ENCODE results near the gene BMX.

The BMX gene

GRCh38 chrX:15501506-15501905 lies 899 bp downstream of the BMX start:
- Histone ChIP-seq H3K27me3 (ENCODE audit: insufficient read depth, low read depth) (no peaks in the 10 kb centered on the region), H3K4me3 (IDR thresholded peaks at IDR 0.05; ENCODE audit: insufficient read depth, low read depth, low read length) (no peak overlapping the region), H2AFZ (ENCODE audit: low read depth) (no peak overlapping the region), H3K79me2 (ENCODE audit: insufficient read depth, low read depth) (no peaks in the 10 kb centered on the region), H3K27ac (no peak overlapping the region), H4K20me1 (ENCODE audit: insufficient read depth) (no peaks in the 10 kb centered on the region), H3K9ac (no peak overlapping the region), H3K36me3 (ENCODE audit: insufficient read depth) (no peaks in the 10 kb centered on the region), H3K4me1 (ENCODE audit: low read depth, poor library complexity, severe bottlenecking) (no peaks in the 10 kb centered on the region), H3K4me2 (no peak overlapping the region)
- TF ChIP-seq, protein P1, sequence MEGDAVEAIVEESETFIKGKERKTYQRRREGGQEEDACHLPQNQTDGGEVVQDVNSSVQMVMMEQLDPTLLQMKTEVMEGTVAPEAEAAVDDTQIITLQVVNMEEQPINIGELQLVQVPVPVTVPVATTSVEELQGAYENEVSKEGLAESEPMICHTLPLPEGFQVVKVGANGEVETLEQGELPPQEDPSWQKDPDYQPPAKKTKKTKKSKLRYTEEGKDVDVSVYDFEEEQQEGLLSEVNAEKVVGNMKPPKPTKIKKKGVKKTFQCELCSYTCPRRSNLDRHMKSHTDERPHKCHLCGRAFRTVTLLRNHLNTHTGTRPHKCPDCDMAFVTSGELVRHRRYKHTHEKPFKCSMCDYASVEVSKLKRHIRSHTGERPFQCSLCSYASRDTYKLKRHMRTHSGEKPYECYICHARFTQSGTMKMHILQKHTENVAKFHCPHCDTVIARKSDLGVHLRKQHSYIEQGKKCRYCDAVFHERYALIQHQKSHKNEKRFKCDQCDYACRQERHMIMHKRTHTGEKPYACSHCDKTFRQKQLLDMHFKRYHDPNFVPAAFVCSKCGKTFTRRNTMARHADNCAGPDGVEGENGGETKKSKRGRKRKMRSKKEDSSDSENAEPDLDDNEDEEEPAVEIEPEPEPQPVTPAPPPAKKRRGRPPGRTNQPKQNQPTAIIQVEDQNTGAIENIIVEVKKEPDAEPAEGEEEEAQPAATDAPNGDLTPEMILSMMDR (conservative IDR thresholded peaks at IDR 0.05; ENCODE audit: low read depth, low read length) = no peak

DNA sequence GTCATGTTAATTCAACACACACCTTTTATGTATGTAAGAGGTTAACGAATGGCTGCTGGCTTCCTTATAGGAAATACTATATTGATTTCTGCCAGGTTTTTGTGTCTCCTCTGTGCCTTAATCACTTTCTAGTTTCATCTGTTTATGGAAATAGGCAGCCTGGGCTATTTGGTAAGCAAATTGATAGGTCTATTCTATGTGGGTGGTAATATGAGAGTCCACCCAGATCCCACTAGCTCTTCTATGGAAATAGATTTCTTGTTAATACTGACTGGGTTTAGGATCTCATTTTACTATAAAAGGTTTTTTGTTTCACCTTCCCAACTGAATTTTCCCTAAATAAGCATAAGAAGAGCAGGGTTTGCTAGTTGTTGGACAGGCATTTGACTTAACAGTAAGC lies 4.1 kb downstream of the BMX start:
- Histone ChIP-seq H3K27ac (no peak overlapping the region), H3K4me1 (ENCODE audit: low read depth, poor library complexity, severe bottlenecking) (no peaks in the 10 kb centered on the region), H4K20me1 (ENCODE audit: insufficient read depth) (no peaks in the 10 kb centered on the region), H3K4me3 (IDR thresholded peaks at IDR 0.05; ENCODE audit: insufficient read depth, low read depth, low read length) (no peak overlapping the region), H3K4me2 (no peak overlapping the region), H3K27me3 (ENCODE audit: insufficient read depth, low read depth) (no peaks in the 10 kb centered on the region), H2AFZ (ENCODE audit: low read depth) (no peak overlapping the region), H3K79me2 (ENCODE audit: insufficient read depth, low read depth) (no peaks in the 10 kb centered on the region), H3K36me3 (ENCODE audit: insufficient read depth) (no peaks in the 10 kb centered on the region), H3K9ac (no peak overlapping the region)
- TF ChIP-seq, protein P1 (conservative IDR thresholded peaks at IDR 0.05; ENCODE audit: low read depth, low read length) = no peak

DNA sequence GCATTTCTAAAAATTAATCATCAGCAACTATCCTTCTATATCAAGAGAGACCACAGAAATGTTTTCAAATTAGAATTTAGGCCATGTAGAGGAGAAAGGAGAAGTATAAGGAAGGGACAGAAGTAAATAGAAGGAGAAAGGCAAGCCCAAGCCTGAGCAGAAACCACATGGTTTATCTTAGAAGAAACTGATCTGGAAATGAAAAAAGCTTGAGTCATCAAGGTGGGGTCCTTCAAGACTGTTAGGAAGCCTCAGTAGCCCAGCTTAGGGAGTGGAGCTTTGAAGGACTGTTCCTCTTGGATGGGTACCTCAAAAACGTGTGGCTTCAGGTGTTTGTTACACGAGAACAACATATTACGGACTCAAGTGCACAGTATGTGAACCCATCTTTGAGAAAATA lies 4.5 kb downstream of the BMX start:
- H3K4me1 ChIP-seq (ENCODE audit: low read depth, poor library complexity, severe bottlenecking) = no peaks in the 10 kb centered on the region
- no peaks in the 10 kb centered on the region for H3K79me2 ChIP-seq (ENCODE audit: insufficient read depth, low read depth)
- no peaks in the 10 kb centered on the region for H4K20me1 ChIP-seq (ENCODE audit: insufficient read depth)
- H3K4me2 ChIP-seq = no peak overlapping the region
- no peak overlapping the region for H3K9ac ChIP-seq
- TF ChIP-seq, protein P1 (conservative IDR thresholded peaks at IDR 0.05; ENCODE audit: low read depth, low read length) = no peak
- no peak overlapping the region for H2AFZ ChIP-seq (ENCODE audit: low read depth)
- H3K4me3 ChIP-seq (IDR thresholded peaks at IDR 0.05; ENCODE audit: insufficient read depth, low read depth, low read length) = no peak overlapping the region
- no peaks in the 10 kb centered on the region for H3K36me3 ChIP-seq (ENCODE audit: insufficient read depth)
- H3K27ac ChIP-seq = no peak overlapping the region
- H3K27me3 ChIP-seq (ENCODE audit: insufficient read depth, low read depth) = no peaks in the 10 kb centered on the region

DNA sequence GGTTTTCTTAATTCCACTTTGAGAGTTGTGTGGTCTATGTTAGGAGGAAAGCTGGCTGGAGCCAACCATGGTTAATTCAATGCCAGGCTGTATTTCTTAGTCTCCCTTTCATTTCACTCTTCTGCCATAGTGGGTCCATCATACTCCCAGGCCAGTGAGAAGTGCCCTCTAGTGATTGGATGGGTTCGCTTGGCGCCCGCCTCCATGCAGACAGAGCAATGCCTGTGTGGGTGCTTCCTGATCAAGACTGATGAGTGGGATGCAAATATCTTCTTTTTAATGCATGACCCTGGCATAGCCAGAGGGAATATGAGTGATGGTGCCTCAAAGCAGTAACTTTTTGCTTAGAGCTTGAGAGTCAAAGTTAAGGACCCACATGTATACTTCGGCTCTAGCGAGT lies 6.4 kb downstream of the BMX start:
- Histone ChIP-seq H3K9ac (no peak overlapping the region), H3K4me1 (ENCODE audit: low read depth, poor library complexity, severe bottlenecking) (no peaks in the 10 kb centered on the region), H3K4me3 (IDR thresholded peaks at IDR 0.05; ENCODE audit: insufficient read depth, low read depth, low read length) (no peak overlapping the region), H3K79me2 (ENCODE audit: insufficient read depth, low read depth) (no peaks in the 10 kb centered on the region), H2AFZ (ENCODE audit: low read depth) (no peak overlapping the region), H3K27ac (no peak overlapping the region), H3K4me2 (no peak overlapping the region), H3K36me3 (ENCODE audit: insufficient read depth) (no peaks in the 10 kb centered on the region), H3K27me3 (ENCODE audit: insufficient read depth, low read depth) (no peaks in the 10 kb centered on the region), H4K20me1 (ENCODE audit: insufficient read depth) (no peaks in the 10 kb centered on the region)
- TF ChIP-seq, protein P1 (conservative IDR thresholded peaks at IDR 0.05; ENCODE audit: low read depth, low read length) = no peak

GRCh38 chrX:15509845-15510244 lies 9.2 kb downstream of the BMX start:
- H3K27ac ChIP-seq = no peak overlapping the region

More at GRCh38 chrX:15509845-15510244, 9.2 kb downstream of the BMX start:
- no peak overlapping the region for H3K9ac ChIP-seq
- H2AFZ ChIP-seq (ENCODE audit: low read depth) = no peak overlapping the region
- no peaks in the 10 kb centered on the region for H3K27me3 ChIP-seq (ENCODE audit: insufficient read depth, low read depth)
- H3K36me3 ChIP-seq (ENCODE audit: insufficient read depth) = no peaks in the 10 kb centered on the region
- no peaks in the 10 kb centered on the region for H3K79me2 ChIP-seq (ENCODE audit: insufficient read depth, low read depth)
- no peak overlapping the region for H3K4me2 ChIP-seq
- no peaks in the 10 kb centered on the region for H4K20me1 ChIP-seq (ENCODE audit: insufficient read depth)
- H3K4me3 ChIP-seq (IDR thresholded peaks at IDR 0.05; ENCODE audit: insufficient read depth, low read depth, low read length) = no peak overlapping the region
- no peaks in the 10 kb centered on the region for H3K4me1 ChIP-seq (ENCODE audit: low read depth, poor library complexity, severe bottlenecking)
- TF ChIP-seq, protein P1 (conservative IDR thresholded peaks at IDR 0.05; ENCODE audit: low read depth, low read length) = no peak
